Psoas muscle (tissue), 8 donors: ENCODE results near the gene FAM193B. TPM values are rescaled to one million over a fixed set of nuclear protein-coding genes. Genes with fewer than 3 reads are reported as not detected.
A peak's percentile ranks its signal among the peaks of the same experiment; 100 is the strongest.

Source experiments
- ATAC-seq, 4 donors: fragments of 200-7000 bp; cut with Tn5 transposase; one replicate each; pipeline ENCODE4 v1.9.1; 2020; ENCODE audit warnings: moderate library complexity in 3 of 4, mild to moderate bottlenecking in 2 of 4
- DNase-seq, 2 donors: peaks; one replicate each; pipeline ENCODE4 v3.0.0-alpha.2; 2020
- H3K27ac ChIP-seq: fragments of 200-600 bp; one replicate; pipeline ENCODE4 v1.8.0; 2022
- H3K27me3 ChIP-seq, 3 donors: fragments of 200-600 bp in 1 of 3; one replicate each; pipeline versions ENCODE4 v1.6.1 to v1.8.0; 2013 to 2022; ENCODE audit warnings: low read length in 2 of 3, mild to moderate bottlenecking in 2 of 3, moderate library complexity in 1 of 3; ENCODE audit not compliant: insufficient read depth in 3 of 3
- H3K36me3 ChIP-seq, 2 donors: fragments of 200-600 bp in 1 of 2; one replicate each; pipeline versions ENCODE4 v1.6.1 to v1.8.0; 2013 to 2022; ENCODE audit warnings: low read depth in 1 of 2, mild to moderate bottlenecking in 1 of 2, moderate library complexity in 1 of 2; ENCODE audit not compliant: insufficient read depth in 1 of 2
- H3K4me1 ChIP-seq: fragments of 200-600 bp; one replicate; pipeline ENCODE4 v1.8.0; 2022
- H3K4me3 ChIP-seq: fragments of 200-600 bp; one replicate; pipeline ENCODE4 v1.8.0; 2022; ENCODE audit warnings: mild to moderate bottlenecking
- H3K9me3 ChIP-seq: fragments of 200-600 bp; one replicate; pipeline ENCODE4 v1.8.0; 2022
- CTCF ChIP-seq: fragments of 200-600 bp; IDR thresholded peaks from one replicate; pipeline ENCODE4 v1.8.0; 2022; ENCODE audit warnings: antibody characterized with exemption
- WGBS, 3 donors: extraction: QIAGEN DNeasy Blood & Tissue Kit; methylation state at CpG; one replicate each; pipeline versions ENCODE4 v1.1.6 to v1.1.7; 2013; 5-methylcytosine and 5-hydroxymethylcytosine counted together
- intact Hi-C, 2 donors: fragments of 100-400 bp; cut with DNase I; formaldehyde crosslinking; loops; one replicate each; pipeline versions ENCODE4 v1.11.0 to v1.14.2; 2022
- polyA plus RNA-seq, 3 donors: library from polyadenylated mRNA; stranded (reverse); fragments of 200-250 nt; gene quantifications; one replicate each; pipeline ENCODE4 v1.2.3, GENCODE V29; 2013
- total RNA-seq, 4 donors: library from RNA; stranded (reverse); fragmentation: NEBNext Ultra II Directional in 2 of 4; extraction: Animal tissue kit (Norgen Biotek cat#: 25700) in 2 of 4; gene quantifications; one replicate each; pipeline versions ENCODE4 v1.2.1 to v1.2.4, GENCODE V29; 2021 to 2023
- donor health status: healthy with polysubstance abuse.
- donor health status: DM: no; HTN: no; CAD: no; lungs with moderate emphysema.
- donor health status: Bipolar disorder and iron deficiency.
- donor health status: healthy.
- donor health status: DM: yes; HTN: yes; CAD: no.
- donor health status: DM: no; HTN: no; CAD: no.
- donor health status: DM: no; HTN: no; CAD: no.
- donor health status: DM: yes; HTN: yes; CAD: no.

FAM193B gene
- total and polyA plus RNA-seq, 7 donors = 26.9 to 36.7 (median 28.4) TPM

GRCh38 chr5:177557796-177558195 lies 3.4 kb upstream of the FAM193B start:
- intact Hi-C loops = no loop called here
- Histone ChIP-seq H3K4me3 (no peak overlapping the region), H3K9me3 (no peaks in the 10 kb centered on the region), H3K27me3 (no peaks in the 10 kb centered on the region), H3K4me1 (peaks cover 21% of the 10 kb centered on the region), H3K36me3 (peaks cover 0 to 2% of the 10 kb centered on the region in 2 donors), H3K27ac (peak overlapping the region; percentile 56)
- DNase-seq (no peak), ATAC-seq (no peak)
- no peak for TF ChIP-seq CTCF
- 74 to 77% (median 75%) methylated on average over 5 of the region's 5 CpGs for WGBS, 3 donors

GRCh38 chr5:177557041-177557647 lies 2.8 kb upstream of the FAM193B start:
- H3K27me3 ChIP-seq = no peaks in the 10 kb centered on the region
- no peak for DNase-seq
- H3K9me3 ChIP-seq = no peaks in the 10 kb centered on the region
- intact Hi-C loops = no loop called here
- no peak overlapping the region for H3K4me3 ChIP-seq
- H3K36me3 ChIP-seq = peaks cover 0 to 9% of the 10 kb centered on the region in 2 donors
- no peak for TF ChIP-seq CTCF
- peak in 2 of 4 donors; percentile 24 to 42 for ATAC-seq
- 22 to 32% (median 29%) methylated on average over 4 of the region's 4 CpGs for WGBS, 3 donors
- H3K4me1 ChIP-seq = peaks cover 27% of the 10 kb centered on the region
- peak overlapping the region; percentile 56 for H3K27ac ChIP-seq

GRCh38 chr5:177555665-177556064 lies 1.3 kb upstream of the FAM193B start:
- Histone ChIP-seq H3K4me1 (peaks cover 32% of the 10 kb centered on the region), H3K9me3 (no peaks in the 10 kb centered on the region), H3K4me3 (no peak overlapping the region), H3K27ac (peak overlapping the region; percentile 85), H3K36me3 (peaks cover 0 to 24% of the 10 kb centered on the region in 2 donors), H3K27me3 (no peaks in the 10 kb centered on the region)
- intact Hi-C loops = no loop called here
- ATAC-seq (no peak), DNase-seq (no peak)
- no peak for TF ChIP-seq CTCF
- 79 to 92% (median 83%) methylated on average over 5 of the region's 5 CpGs for WGBS, 3 donors

GRCh38 chr5:177555228-177555627 lies 865 bp upstream of the FAM193B start:
- Histone ChIP-seq H3K4me1 (peaks cover 37% of the 10 kb centered on the region), H3K4me3 (peak overlapping the region; percentile 83), H3K36me3 (peaks cover 0 to 27% of the 10 kb centered on the region in 2 donors), H3K27ac (peak overlapping the region; percentile 85), H3K27me3 (no peaks in the 10 kb centered on the region), H3K9me3 (no peaks in the 10 kb centered on the region)
- WGBS, 3 donors = 34 to 56% (median 37%) methylated on average over 2 of the region's 2 CpGs
- intact Hi-C loops = no loop called here
- ATAC-seq (peak in 3 of 4 donors; percentile 36 to 64 (median 60)), DNase-seq (no peak)
- no peak for TF ChIP-seq CTCF
